Fibroblast of pulmonary artery (primary cell): ENCODE data around the gene CAMK2D.
A peak's percentile ranks its signal among the peaks of the same experiment; 100 is the strongest.

Experiments
- DNase-seq: peaks from one replicate; pipeline ENCODE4 v3.0.0-alpha.2; 2010; ENCODE audit warnings: low read depth
- H3K4me3 ChIP-seq: replicated peaks from 2 replicates; pipeline ENCODE4 v1.5.1; 2011; ENCODE audit warnings: low read depth, mild to moderate bottlenecking, control low read depth, low read length, moderate library complexity
- TF ChIP-seq, protein P1 (sequence below): IDR thresholded peaks from 2 replicates; pipeline ENCODE4 v1.5.1; 2011; ENCODE audit warnings: mild to moderate bottlenecking, control low read depth, low read length, inconsistent platforms; ENCODE audit errors: missing control alignments

The CAMK2D gene

DNA sequence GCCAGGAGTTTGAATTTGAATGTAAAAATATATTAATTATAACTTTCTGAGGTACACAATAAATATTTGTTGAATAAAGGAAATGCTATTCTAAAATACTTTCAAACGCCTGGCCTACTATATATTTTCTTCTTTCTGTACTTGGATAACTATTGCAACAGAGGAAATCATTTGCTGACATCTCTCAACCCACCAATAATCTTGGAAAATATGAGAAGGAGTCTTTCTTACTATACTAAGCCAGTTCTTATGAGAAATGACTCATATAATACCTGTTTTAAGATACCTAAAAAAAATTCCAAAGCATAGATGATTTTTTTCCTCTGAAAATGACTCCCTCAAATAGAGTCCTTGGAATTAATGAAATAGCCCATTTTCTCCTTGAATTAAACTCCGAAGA lies 64.1 kb downstream of the CAMK2D start:
- DNase-seq: no peak
- TF ChIP-seq, protein P1, sequence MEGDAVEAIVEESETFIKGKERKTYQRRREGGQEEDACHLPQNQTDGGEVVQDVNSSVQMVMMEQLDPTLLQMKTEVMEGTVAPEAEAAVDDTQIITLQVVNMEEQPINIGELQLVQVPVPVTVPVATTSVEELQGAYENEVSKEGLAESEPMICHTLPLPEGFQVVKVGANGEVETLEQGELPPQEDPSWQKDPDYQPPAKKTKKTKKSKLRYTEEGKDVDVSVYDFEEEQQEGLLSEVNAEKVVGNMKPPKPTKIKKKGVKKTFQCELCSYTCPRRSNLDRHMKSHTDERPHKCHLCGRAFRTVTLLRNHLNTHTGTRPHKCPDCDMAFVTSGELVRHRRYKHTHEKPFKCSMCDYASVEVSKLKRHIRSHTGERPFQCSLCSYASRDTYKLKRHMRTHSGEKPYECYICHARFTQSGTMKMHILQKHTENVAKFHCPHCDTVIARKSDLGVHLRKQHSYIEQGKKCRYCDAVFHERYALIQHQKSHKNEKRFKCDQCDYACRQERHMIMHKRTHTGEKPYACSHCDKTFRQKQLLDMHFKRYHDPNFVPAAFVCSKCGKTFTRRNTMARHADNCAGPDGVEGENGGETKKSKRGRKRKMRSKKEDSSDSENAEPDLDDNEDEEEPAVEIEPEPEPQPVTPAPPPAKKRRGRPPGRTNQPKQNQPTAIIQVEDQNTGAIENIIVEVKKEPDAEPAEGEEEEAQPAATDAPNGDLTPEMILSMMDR: no peak
- no peak overlapping the region for H3K4me3 ChIP-seq

DNA sequence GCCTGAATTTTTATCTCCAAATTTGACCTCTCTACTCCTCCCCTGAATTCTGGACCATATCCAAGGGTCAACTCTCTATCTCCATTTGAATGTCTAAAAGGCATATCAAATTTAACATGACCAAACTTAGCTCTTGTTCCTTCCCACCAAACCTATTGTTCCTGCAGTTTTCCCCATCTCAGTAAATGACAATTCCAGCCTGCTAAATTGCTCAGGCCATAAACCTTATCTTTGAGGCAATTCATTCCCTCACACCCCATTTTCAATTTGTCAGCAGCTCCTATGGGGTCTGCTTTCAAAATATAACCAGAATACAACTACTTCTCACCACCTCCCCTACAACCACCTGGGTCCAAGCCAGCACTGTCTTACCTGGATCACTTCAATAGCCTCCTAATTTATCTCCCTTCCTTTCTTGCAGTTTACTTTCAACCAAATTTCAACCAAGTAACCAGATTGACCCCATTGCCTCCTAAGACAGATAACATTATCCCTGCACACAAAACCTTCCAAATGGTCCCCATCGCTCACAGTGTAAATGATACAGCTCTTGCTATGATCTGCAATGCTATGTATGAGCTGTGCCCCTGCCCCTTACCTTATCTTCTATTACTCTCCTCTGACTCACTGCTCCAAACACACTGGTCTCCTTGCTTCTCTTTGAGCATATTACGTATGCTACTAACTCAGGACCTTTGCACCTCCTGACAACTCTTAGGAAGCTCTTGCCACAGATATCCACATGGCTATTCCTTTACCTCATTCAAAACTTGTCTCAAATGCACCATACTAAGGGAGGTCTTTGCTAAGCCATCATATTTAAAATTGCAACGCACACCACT lies 66.0 kb downstream of the CAMK2D start:
- H3K4me3 ChIP-seq: no peak overlapping the region
- peak; percentile 55 for DNase-seq
- TF ChIP-seq, protein P1: no peak

DNA sequence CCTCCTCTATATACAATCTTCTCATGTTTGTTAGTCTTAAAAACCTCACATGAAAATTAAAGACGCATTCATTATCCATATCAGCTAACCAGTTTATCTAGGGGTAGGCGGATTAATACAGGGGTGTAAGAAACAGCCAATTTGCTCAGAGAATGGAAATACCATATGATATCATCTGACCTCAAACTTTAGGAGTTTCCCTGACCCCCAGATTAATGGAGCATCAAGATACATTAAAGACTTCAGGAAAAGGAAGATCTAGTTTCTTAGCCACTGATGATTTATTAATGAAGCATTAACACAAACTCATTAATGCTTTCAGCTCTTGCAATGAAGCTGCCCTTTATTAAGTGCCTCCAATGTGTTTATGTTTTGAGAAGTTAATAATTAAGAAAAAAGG lies 67.5 kb downstream of the CAMK2D start:
- no peak overlapping the region for H3K4me3 ChIP-seq
- no peak for DNase-seq
- TF ChIP-seq, protein P1: no peak

DNA sequence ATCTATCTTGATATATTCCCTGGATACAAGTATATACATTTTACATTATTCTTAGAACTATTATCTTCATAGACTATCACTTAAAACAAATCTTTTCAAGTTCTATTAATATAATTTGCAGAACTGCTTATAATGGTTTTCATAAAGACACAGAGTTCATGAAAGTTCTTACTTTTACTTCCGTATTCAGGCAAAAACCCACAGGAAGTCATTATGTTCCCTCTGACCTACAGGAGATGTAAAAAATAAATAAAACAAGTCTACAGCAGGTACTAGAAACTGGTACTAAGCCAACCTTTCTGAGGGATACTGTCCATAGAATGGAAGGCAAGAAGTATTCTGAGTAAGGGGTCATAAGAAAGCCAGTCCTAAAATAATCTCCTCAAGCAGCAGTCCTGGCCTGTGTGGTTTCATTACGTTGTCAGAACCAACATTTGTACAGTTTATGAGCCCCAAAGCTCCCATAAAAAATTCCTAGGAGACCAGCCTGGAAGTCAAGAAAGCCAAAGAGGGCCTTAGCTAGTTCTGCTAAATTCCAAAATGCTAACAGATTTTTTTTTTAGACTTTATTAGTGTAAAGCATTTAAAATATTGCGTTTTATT lies 68.6 kb downstream of the CAMK2D start:
- DNase-seq: no peak
- H3K4me3 ChIP-seq: no peak overlapping the region
- TF ChIP-seq, protein P1: no peak

DNA sequence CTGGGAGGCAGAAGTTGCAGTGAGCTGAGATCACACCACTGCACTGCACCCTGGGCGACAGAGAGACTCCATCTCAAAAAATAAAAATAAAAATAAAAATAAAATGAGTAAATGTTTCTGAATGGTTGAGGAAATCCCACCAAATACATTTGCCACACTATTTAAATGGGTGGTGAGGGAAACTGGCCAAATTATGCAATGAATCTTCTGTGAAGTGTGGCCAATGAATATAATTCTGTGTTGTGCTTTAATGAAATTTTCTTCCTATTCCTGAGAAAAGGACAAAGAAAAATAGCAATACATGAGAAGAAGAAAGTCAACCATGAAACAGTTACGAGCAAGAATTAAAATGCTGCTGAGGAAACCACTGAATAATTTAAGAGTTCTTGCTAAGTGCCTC lies 69.9 kb downstream of the CAMK2D start:
- TF ChIP-seq, protein P1: no peak
- no peak for DNase-seq
- no peak overlapping the region for H3K4me3 ChIP-seq

DNA sequence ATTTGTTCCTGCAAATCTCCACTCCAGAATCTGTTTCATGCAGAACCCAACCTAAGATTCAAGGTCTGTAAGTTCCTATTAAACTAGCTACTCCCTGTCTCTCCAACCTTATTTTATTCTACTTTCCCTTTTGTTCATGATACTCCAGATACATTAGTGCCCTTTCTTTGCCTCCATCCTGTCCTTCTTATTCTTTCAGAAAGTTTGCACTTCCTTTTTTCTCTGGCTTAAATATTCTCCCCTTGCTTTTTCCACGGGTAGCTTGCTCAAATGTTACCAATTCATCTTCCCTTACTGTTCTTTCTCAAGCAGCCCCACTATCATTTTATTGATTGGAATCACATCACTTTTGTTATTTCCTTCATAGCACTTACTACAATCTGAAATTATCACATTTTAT lies 72.1 kb downstream of the CAMK2D start:
- no peak for DNase-seq
- TF ChIP-seq, protein P1: no peak
- no peak overlapping the region for H3K4me3 ChIP-seq
